Activated naive CD4-positive, alpha-beta T cell treated with anti-CD3 and anti-CD28 coated beads, Interleukin-2, amount 10 ng/mL, durations not matched to agents 7 days and 5 days (primary cell): ENCODE measurements around the gene NEDD9.

Source experiments
- CTCF ChIA-PET: fragments of 350-600 bp; sonication (Branson Sonifier 250); formaldehyde crosslinking; loops from one replicate; lab custom pipeline; 2021; ENCODE audit warnings: antibody characterized with exemption; lab: Charles Lee
- DNase-seq: peaks from one replicate; pipeline ENCODE4 v3.0.0-alpha.2; 2020
- H3K27ac Mint-ChIP-seq: one replicate; pipeline ENCODE4 v1.8.0; 2021; ENCODE audit warnings: mild to moderate bottlenecking, moderate library complexity, mixed read lengths
- H3K27me3 Mint-ChIP-seq: one replicate; pipeline ENCODE4 v1.8.0; 2021; ENCODE audit warnings: mild to moderate bottlenecking, mixed read lengths
- H3K36me3 Mint-ChIP-seq: one replicate; pipeline ENCODE4 v1.8.0; 2021; ENCODE audit warnings: mixed read lengths
- H3K4me1 Mint-ChIP-seq: one replicate; pipeline ENCODE4 v1.8.0; 2021; ENCODE audit warnings: mixed read lengths
- H3K4me3 Mint-ChIP-seq: one replicate; pipeline ENCODE4 v1.8.0; 2021; ENCODE audit warnings: mild to moderate bottlenecking, moderate library complexity, mixed read lengths
- H3K9me3 Mint-ChIP-seq: one replicate; pipeline ENCODE4 v1.8.0; 2021; ENCODE audit warnings: mixed read lengths

Gene NEDD9

GRCh38 chr6:11250108-11250507 is 17.6 kb upstream of the NEDD9 start:
- CTCF ChIA-PET = no interaction called here
- H3K27ac Mint-ChIP-seq = no peak overlapping the region
- H3K4me3 Mint-ChIP-seq = no peak overlapping the region
- H3K36me3 Mint-ChIP-seq = peaks cover 61% of the 10 kb centered on the region
- no peaks in the 10 kb centered on the region for H3K4me1 Mint-ChIP-seq
- DNase-seq = no peak
- H3K27me3 Mint-ChIP-seq = no peaks in the 10 kb centered on the region
- H3K9me3 Mint-ChIP-seq = peaks cover 13% of the 10 kb centered on the region

- no peak overlapping the region for H3K27ac Mint-ChIP-seq
- no peak overlapping the region for H3K4me3 Mint-ChIP-seq
- H3K4me1 Mint-ChIP-seq = no peaks in the 10 kb centered on the region
- H3K9me3 Mint-ChIP-seq = peaks cover 13% of the 10 kb centered on the region
- no peak for DNase-seq
- CTCF ChIA-PET = interaction anchor here (0.6 to 1.0 kb wide), 2 partner anchors 12 to 16 kb away, joined by 3 read pairs; no protein-coding TSS in a partner anchor
- peaks cover 64% of the 10 kb centered on the region for H3K36me3 Mint-ChIP-seq
- H3K27me3 Mint-ChIP-seq = no peaks in the 10 kb centered on the region
These were observed 16.7 kb upstream of the NEDD9 start for GRCh38 chr6:11248974-11249761.

- Mint-ChIP-seq H3K27ac (no peak overlapping the region), H3K27me3 (no peaks in the 10 kb centered on the region), H3K4me3 (no peak overlapping the region), H3K9me3 (peaks cover 13% of the 10 kb centered on the region), H3K36me3 (peaks cover 69% of the 10 kb centered on the region), H3K4me1 (no peaks in the 10 kb centered on the region)
- CTCF ChIA-PET = no interaction called here
- no peak for DNase-seq
These were observed 14.3 kb upstream of the NEDD9 start for GRCh38 chr6:11246722-11247121.

GRCh38 chr6:11245381-11246256 is 13.2 kb upstream of the NEDD9 start:
- CTCF ChIA-PET = no interaction called here
- Mint-ChIP-seq H3K9me3 (peaks cover 12% of the 10 kb centered on the region), H3K4me1 (no peaks in the 10 kb centered on the region), H3K36me3 (peaks cover 63% of the 10 kb centered on the region), H3K27me3 (no peaks in the 10 kb centered on the region), H3K4me3 (no peak overlapping the region), H3K27ac (no peak overlapping the region)
- DNase-seq = no peak

GRCh38 chr6:11244387-11245126 is 12.1 kb upstream of the NEDD9 start:
- H3K9me3 Mint-ChIP-seq = peaks cover 7% of the 10 kb centered on the region
- DNase-seq = no peak
- CTCF ChIA-PET = no interaction called here
- H3K27ac Mint-ChIP-seq = no peak overlapping the region
- no peaks in the 10 kb centered on the region for H3K27me3 Mint-ChIP-seq
- H3K4me1 Mint-ChIP-seq = no peaks in the 10 kb centered on the region
- H3K36me3 Mint-ChIP-seq = peaks cover 53% of the 10 kb centered on the region
- H3K4me3 Mint-ChIP-seq = no peak overlapping the region

- Mint-ChIP-seq H3K36me3 (peaks cover 46% of the 10 kb centered on the region), H3K27ac (no peak overlapping the region), H3K4me1 (no peaks in the 10 kb centered on the region), H3K27me3 (no peaks in the 10 kb centered on the region), H3K9me3 (peaks cover 2% of the 10 kb centered on the region), H3K4me3 (no peak overlapping the region)
- no peak for DNase-seq
- CTCF ChIA-PET = no interaction called here
These were observed 11.4 kb upstream of the NEDD9 start for GRCh38 chr6:11243861-11244260.

- Mint-ChIP-seq H3K4me3 (no peak overlapping the region), H3K36me3 (peaks cover 50% of the 10 kb centered on the region), H3K27ac (peak overlapping the region; percentile 49), H3K4me1 (no peaks in the 10 kb centered on the region), H3K9me3 (no peaks in the 10 kb centered on the region), H3K27me3 (no peaks in the 10 kb centered on the region)
- DNase-seq = no peak
- CTCF ChIA-PET = interaction anchor here (1.8 kb wide), 1 partner anchor 11 kb away, joined by 5 read pairs; the partner anchor contains the start of gene NEDD9
These were observed 10.2 kb upstream of the NEDD9 start for GRCh38 chr6:11242711-11243110.

GRCh38 chr6:11241793-11242201 is 9.3 kb upstream of the NEDD9 start:
- no peaks in the 10 kb centered on the region for H3K27me3 Mint-ChIP-seq
- no peaks in the 10 kb centered on the region for H3K9me3 Mint-ChIP-seq
- peaks cover 6% of the 10 kb centered on the region for H3K4me1 Mint-ChIP-seq
- CTCF ChIA-PET = interaction anchor here (1.8 kb wide), 1 partner anchor 10 kb away, joined by 5 read pairs; the partner anchor contains the start of gene NEDD9
- DNase-seq = no peak
- H3K36me3 Mint-ChIP-seq = peaks cover 45% of the 10 kb centered on the region
- H3K27ac Mint-ChIP-seq = no peak overlapping the region
- no peak overlapping the region for H3K4me3 Mint-ChIP-seq

- H3K4me3 Mint-ChIP-seq = no peak overlapping the region
- no peak overlapping the region for H3K27ac Mint-ChIP-seq
- CTCF ChIA-PET = interaction anchor here (1.8 kb wide), 1 partner anchor 9 kb away, joined by 5 read pairs; the partner anchor contains the start of gene NEDD9
- peaks cover 47% of the 10 kb centered on the region for H3K36me3 Mint-ChIP-seq
- no peaks in the 10 kb centered on the region for H3K27me3 Mint-ChIP-seq
- no peak for DNase-seq
- H3K4me1 Mint-ChIP-seq = peaks cover 11% of the 10 kb centered on the region
- no peaks in the 10 kb centered on the region for H3K9me3 Mint-ChIP-seq
These were observed 8.8 kb upstream of the NEDD9 start for GRCh38 chr6:11241154-11241792.

GRCh38 chr6:11237956-11238355 is 5.5 kb upstream of the NEDD9 start:
- Mint-ChIP-seq H3K36me3 (peaks cover 35% of the 10 kb centered on the region), H3K27ac (no peak overlapping the region), H3K27me3 (no peaks in the 10 kb centered on the region), H3K9me3 (no peaks in the 10 kb centered on the region), H3K4me1 (peaks cover 36% of the 10 kb centered on the region), H3K4me3 (no peak overlapping the region)
- CTCF ChIA-PET = interaction anchor here (0.9 to 1.1 kb wide), 3 partner anchors 10 to 35 kb away, joined by 3 to 5 read pairs (median 3); no protein-coding TSS in a partner anchor
- no peak for DNase-seq

- Mint-ChIP-seq H3K27me3 (no peaks in the 10 kb centered on the region), H3K4me3 (no peak overlapping the region), H3K36me3 (peaks cover 31% of the 10 kb centered on the region), H3K9me3 (no peaks in the 10 kb centered on the region), H3K4me1 (peaks cover 39% of the 10 kb centered on the region), H3K27ac (no peak overlapping the region)
- CTCF ChIA-PET = interaction anchor here (0.9 to 1.1 kb wide), 3 partner anchors 11 to 34 kb away, joined by 3 to 5 read pairs (median 3); no protein-coding TSS in a partner anchor
- no peak for DNase-seq
These were observed 5.0 kb upstream of the NEDD9 start for GRCh38 chr6:11237428-11237827.

- H3K4me3 Mint-ChIP-seq = no peak overlapping the region
These were observed 4.4 kb upstream of the NEDD9 start for GRCh38 chr6:11236915-11237314.

GRCh38 chr6:11236076-11236750 is 3.7 kb upstream of the NEDD9 start:
- H3K27me3 Mint-ChIP-seq = no peaks in the 10 kb centered on the region
- no peaks in the 10 kb centered on the region for H3K9me3 Mint-ChIP-seq
- H3K27ac Mint-ChIP-seq = peak overlapping the region; percentile 51
- CTCF ChIA-PET = interaction anchor here (0.8 to 1.3 kb wide), 2 partner anchors 64 to 260 kb away, joined by 4 to 6 read pairs; no protein-coding TSS in a partner anchor
- no peak overlapping the region for H3K4me3 Mint-ChIP-seq
- peaks cover 47% of the 10 kb centered on the region for H3K4me1 Mint-ChIP-seq
- peak; percentile 39 for DNase-seq
- peaks cover 27% of the 10 kb centered on the region for H3K36me3 Mint-ChIP-seq

More at GRCh38 chr6:11236915-11237314, 4.4 kb upstream of the NEDD9 start:
- H3K27me3 Mint-ChIP-seq = no peaks in the 10 kb centered on the region
- H3K36me3 Mint-ChIP-seq = peaks cover 28% of the 10 kb centered on the region
- no peak for DNase-seq
- peak overlapping the region; percentile 70 for H3K27ac Mint-ChIP-seq
- CTCF ChIA-PET = interaction anchor here (0.9 kb wide), 1 partner anchor 11 kb away, joined by 3 read pairs; no protein-coding TSS in a partner anchor
- H3K9me3 Mint-ChIP-seq = no peaks in the 10 kb centered on the region
- peaks cover 42% of the 10 kb centered on the region for H3K4me1 Mint-ChIP-seq
